HL-60 (cell line): ENCODE results near the gene TAL1.

ENCODE experiments used
- POLR2AphosphoS5 ChIP-seq: IDR thresholded peaks from 2 replicates; pipeline ENCODE4 v1.6.1; 2012; ENCODE audit warnings: low read depth
- REST ChIP-seq: IDR thresholded peaks from 2 replicates; pipeline ENCODE4 v1.6.1; 2012; ENCODE audit warnings: low read depth; ENCODE audit not compliant: insufficient replicate concordance
- TF ChIP-seq, protein P1 (sequence below): IDR thresholded peaks from one replicate; pipeline ENCODE4 v1.5.1; 2011; ENCODE audit warnings: low read length, control low read depth, inconsistent platforms; ENCODE audit not compliant: insufficient read depth

- TF ChIP-seq POLR2AphosphoS5 (no peak), REST (no peak)
- TF ChIP-seq, protein P1, sequence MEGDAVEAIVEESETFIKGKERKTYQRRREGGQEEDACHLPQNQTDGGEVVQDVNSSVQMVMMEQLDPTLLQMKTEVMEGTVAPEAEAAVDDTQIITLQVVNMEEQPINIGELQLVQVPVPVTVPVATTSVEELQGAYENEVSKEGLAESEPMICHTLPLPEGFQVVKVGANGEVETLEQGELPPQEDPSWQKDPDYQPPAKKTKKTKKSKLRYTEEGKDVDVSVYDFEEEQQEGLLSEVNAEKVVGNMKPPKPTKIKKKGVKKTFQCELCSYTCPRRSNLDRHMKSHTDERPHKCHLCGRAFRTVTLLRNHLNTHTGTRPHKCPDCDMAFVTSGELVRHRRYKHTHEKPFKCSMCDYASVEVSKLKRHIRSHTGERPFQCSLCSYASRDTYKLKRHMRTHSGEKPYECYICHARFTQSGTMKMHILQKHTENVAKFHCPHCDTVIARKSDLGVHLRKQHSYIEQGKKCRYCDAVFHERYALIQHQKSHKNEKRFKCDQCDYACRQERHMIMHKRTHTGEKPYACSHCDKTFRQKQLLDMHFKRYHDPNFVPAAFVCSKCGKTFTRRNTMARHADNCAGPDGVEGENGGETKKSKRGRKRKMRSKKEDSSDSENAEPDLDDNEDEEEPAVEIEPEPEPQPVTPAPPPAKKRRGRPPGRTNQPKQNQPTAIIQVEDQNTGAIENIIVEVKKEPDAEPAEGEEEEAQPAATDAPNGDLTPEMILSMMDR: no peak
These were observed 3.4 kb downstream of the TAL1 start for GRCh38 chr1:47228644-47229030.
